SK-N-SH (cell line): ENCODE results near the gene KRTAP10-2.

Source experiments
- FOSL2 ChIP-seq: IDR thresholded peaks from 2 replicates; pipeline ENCODE4 v1.4.0; 2012; ENCODE audit warnings: low read depth, mild to moderate bottlenecking, moderate library complexity, borderline replicate concordance
- JUND ChIP-seq: IDR thresholded peaks from 2 replicates; pipeline ENCODE4 v1.4.0; 2012
- MXI1 ChIP-seq: IDR thresholded peaks from 2 replicates; pipeline ENCODE4 v1.6.1; 2012; ENCODE audit warnings: mild to moderate bottlenecking, low read depth, low read length, improper control_type of control experiment
- POLR2AphosphoS5 ChIP-seq: IDR thresholded peaks from 2 replicates; pipeline ENCODE4 v1.6.1; 2012; ENCODE audit warnings: low read depth, low read length
- RAD21 ChIP-seq: IDR thresholded peaks from 2 replicates; pipeline ENCODE4 v1.6.1; 2012; ENCODE audit warnings: mild to moderate bottlenecking, low read length
- RCOR1 ChIP-seq: fragments of 150-350 bp; IDR thresholded peaks from 2 replicates; pipeline ENCODE4 v1.6.1; 2017; ENCODE audit warnings: antibody characterized with exemption, low read length
- RFX5 ChIP-seq: IDR thresholded peaks from 2 replicates; pipeline ENCODE4 v1.6.1; 2012; ENCODE audit warnings: mild to moderate bottlenecking, improper control_type of control experiment, low read length
- RXRA ChIP-seq: IDR thresholded peaks from 2 replicates; pipeline ENCODE4 v1.4.0; 2012; ENCODE audit warnings: low read depth, mild to moderate bottlenecking, borderline replicate concordance
- SIN3A ChIP-seq: IDR thresholded peaks from 2 replicates; pipeline ENCODE4 v1.6.1; 2012; ENCODE audit warnings: low read depth, mild to moderate bottlenecking, low read length, moderate library complexity, borderline replicate concordance
- TEAD4 ChIP-seq: IDR thresholded peaks from 2 replicates; pipeline ENCODE4 v1.4.0; 2012; ENCODE audit warnings: mild to moderate bottlenecking, borderline replicate concordance; ENCODE audit not compliant: insufficient read depth
- TF ChIP-seq, protein P1 (sequence below): fragments of 200-600 bp; sonication (generic); IDR thresholded peaks from 2 replicates; pipeline ENCODE4 v1.6.1; 2017; ENCODE audit warnings: antibody characterized with exemption, mild to moderate bottlenecking, moderate library complexity
- TF ChIP-seq, protein P2 (sequence below): IDR thresholded peaks from 2 replicates; pipeline ENCODE4 v1.4.0; 2012; ENCODE audit warnings: low read depth, borderline replicate concordance

DNA sequence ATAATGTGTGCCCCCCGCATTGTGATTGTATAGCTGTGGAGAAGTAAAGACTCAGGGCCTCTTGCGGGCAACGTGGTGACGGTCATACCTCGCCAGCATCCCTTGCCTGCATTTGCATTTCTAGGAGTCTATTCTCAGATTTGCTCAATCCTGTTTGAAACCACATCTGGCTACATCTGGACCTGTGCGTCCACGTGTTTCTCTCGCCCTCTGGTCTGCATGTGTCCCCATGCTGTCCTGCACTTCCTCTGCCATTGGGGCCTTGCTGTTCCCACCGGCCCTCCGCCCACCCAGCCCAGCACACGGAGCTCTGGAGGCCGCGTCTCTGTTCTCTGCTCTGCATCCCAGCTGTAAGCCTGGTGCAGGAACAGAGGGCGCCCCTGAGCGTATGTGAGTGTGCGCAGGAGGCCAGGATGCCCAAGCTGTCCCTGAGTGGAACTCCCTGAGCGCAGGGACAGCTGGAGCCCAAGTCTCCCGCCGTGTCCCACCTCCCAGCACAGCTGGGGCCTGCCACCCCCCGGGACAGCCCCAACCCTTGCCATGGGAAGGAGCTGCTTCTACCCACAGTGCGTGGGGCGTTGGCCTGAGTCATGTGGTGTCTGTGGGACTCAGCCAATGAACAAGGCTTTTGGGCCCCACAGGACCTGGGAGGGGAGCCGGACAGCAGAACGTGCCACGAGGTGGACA lies 1.6 kb downstream of the KRTAP10-2 start:
- TF ChIP-seq POLR2AphosphoS5, result no peak
- TF ChIP-seq, protein P1, sequence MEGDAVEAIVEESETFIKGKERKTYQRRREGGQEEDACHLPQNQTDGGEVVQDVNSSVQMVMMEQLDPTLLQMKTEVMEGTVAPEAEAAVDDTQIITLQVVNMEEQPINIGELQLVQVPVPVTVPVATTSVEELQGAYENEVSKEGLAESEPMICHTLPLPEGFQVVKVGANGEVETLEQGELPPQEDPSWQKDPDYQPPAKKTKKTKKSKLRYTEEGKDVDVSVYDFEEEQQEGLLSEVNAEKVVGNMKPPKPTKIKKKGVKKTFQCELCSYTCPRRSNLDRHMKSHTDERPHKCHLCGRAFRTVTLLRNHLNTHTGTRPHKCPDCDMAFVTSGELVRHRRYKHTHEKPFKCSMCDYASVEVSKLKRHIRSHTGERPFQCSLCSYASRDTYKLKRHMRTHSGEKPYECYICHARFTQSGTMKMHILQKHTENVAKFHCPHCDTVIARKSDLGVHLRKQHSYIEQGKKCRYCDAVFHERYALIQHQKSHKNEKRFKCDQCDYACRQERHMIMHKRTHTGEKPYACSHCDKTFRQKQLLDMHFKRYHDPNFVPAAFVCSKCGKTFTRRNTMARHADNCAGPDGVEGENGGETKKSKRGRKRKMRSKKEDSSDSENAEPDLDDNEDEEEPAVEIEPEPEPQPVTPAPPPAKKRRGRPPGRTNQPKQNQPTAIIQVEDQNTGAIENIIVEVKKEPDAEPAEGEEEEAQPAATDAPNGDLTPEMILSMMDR, result no peak
- TF ChIP-seq RFX5, result no peak
- no peak for TF ChIP-seq RCOR1
- TF ChIP-seq SIN3A, result no peak
- TF ChIP-seq RAD21, result no peak
- no peak for TF ChIP-seq MXI1
- TF ChIP-seq JUND, result no peak
- TF ChIP-seq TEAD4, result no peak
- TF ChIP-seq RXRA, result no peak
- TF ChIP-seq FOSL2, result no peak
- TF ChIP-seq, protein P2, sequence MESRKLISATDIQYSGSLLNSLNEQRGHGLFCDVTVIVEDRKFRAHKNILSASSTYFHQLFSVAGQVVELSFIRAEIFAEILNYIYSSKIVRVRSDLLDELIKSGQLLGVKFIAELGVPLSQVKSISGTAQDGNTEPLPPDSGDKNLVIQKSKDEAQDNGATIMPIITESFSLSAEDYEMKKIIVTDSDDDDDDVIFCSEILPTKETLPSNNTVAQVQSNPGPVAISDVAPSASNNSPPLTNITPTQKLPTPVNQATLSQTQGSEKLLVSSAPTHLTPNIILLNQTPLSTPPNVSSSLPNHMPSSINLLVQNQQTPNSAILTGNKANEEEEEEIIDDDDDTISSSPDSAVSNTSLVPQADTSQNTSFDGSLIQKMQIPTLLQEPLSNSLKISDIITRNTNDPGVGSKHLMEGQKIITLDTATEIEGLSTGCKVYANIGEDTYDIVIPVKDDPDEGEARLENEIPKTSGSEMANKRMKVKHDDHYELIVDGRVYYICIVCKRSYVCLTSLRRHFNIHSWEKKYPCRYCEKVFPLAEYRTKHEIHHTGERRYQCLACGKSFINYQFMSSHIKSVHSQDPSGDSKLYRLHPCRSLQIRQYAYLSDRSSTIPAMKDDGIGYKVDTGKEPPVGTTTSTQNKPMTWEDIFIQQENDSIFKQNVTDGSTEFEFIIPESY, result no peak
